Uterus (tissue), 4 donors: Measurements from ENCODE around the gene MTCL1. TPM values are rescaled to one million over a fixed set of nuclear protein-coding genes. Genes with fewer than 3 reads are reported as not detected.

ENCODE experiments used
- DNase-seq, 2 donors: peaks; one replicate each; pipeline ENCODE4 v3.0.0-alpha.2; 2019 to 2020
- H3K27ac ChIP-seq, 2 donors: fragments of 200-600 bp; sonication (generic); 1 replicate in 1 of 2; 2 replicates in 1 of 2; pipeline ENCODE4 v1.5.1; 2016 to 2018
- H3K27me3 ChIP-seq, 2 donors: fragments of 200-600 bp; sonication (generic); one replicate each; pipeline ENCODE4 v1.5.1; 2018 to 2019; ENCODE audit warnings: control low read depth in 1 of 2
- H3K36me3 ChIP-seq, 2 donors: fragments of 200-600 bp; sonication (generic); one replicate each; pipeline ENCODE4 v1.5.1; 2019; ENCODE audit warnings: control low read depth in 1 of 2
- H3K4me1 ChIP-seq, 2 donors: fragments of 200-600 bp; sonication (generic); one replicate each; pipeline ENCODE4 v1.5.1; 2018 to 2019; ENCODE audit warnings: control low read depth in 1 of 2
- H3K4me3 ChIP-seq, 2 donors: fragments of 200-600 bp; sonication (generic); 1 replicate in 1 of 2; 2 replicates in 1 of 2; pipeline ENCODE4 v1.5.1; 2018 to 2019; ENCODE audit warnings: mild to moderate bottlenecking in 1 of 2
- H3K9me3 ChIP-seq, 2 donors: fragments of 200-600 bp; sonication (generic); one replicate each; pipeline ENCODE4 v1.5.1; 2019; ENCODE audit warnings: control low read depth in 1 of 2
- POLR2A ChIP-seq, 2 donors: fragments of 450-650 bp; IDR thresholded peaks; one replicate each; pipeline ENCODE4 v1.6.1; 2016; ENCODE audit warnings: antibody characterized with exemption in 2 of 2, mild to moderate bottlenecking in 1 of 2, moderate library complexity in 1 of 2
- intact Hi-C: fragments of 100-400 bp; cut with DNase I; formaldehyde crosslinking; loops from one replicate; pipeline ENCODE4 v1.15.1; 2023; ENCODE audit warnings: low total_unique reads
- total RNA-seq, 4 donors: library from RNA; depleted of rRNA in 3 of 4; stranded (reverse); fragments of >200 nt in 3 of 4; gene quantifications; one replicate each; pipeline versions ENCODE4 v1.1.0 to v1.2.4, GENCODE V29; 2014 to 2023
- TF ChIP-seq, protein P1 (sequence below), 4 experiments: fragments of 200-600 bp in 2 of 4; fragments of 450-650 bp in 2 of 4; sonication (generic) in 2 of 4; IDR thresholded peaks; one replicate each; pipeline ENCODE4 v1.5.1; 2016 to 2019; ENCODE audit warnings: antibody characterized with exemption in 4 of 4, mild to moderate bottlenecking in 2 of 4, moderate library complexity in 1 of 4
- donor health status: DM: yes; HTN: yes; CAD: no.

MTCL1 gene
- total RNA-seq, 4 donors from 2014 or later = 8.8 to 25.9 (median 11.0) TPM; not detected in 1

DNA sequence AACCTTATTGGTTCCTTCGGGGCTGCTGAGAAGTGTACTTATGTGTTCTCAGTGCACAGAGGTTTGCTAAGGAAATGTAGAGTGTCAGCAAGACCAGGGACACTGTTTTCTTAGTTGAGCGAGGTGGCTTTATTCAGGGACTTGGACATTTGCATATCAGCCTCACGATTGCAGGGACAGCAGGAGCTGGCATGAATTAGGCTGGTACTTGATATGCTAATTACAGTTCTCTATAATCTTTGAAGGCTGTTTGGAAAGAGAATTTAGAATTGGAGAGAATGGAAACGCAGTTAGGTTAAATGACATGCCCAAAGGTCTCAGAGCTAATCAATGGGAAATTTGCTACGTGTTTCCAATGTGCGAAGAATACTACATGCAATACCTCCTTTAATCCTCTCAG is 18.7 kb upstream of the MTCL1 start:
- H3K27me3 ChIP-seq = no peaks in the 10 kb centered on the region
- intact Hi-C loops = no loop called here
- DNase-seq = no peak
- H3K27ac ChIP-seq = no peak overlapping the region
- no peaks in the 10 kb centered on the region for H3K4me1 ChIP-seq
- no peak overlapping the region for H3K4me3 ChIP-seq
- TF ChIP-seq, protein P1, sequence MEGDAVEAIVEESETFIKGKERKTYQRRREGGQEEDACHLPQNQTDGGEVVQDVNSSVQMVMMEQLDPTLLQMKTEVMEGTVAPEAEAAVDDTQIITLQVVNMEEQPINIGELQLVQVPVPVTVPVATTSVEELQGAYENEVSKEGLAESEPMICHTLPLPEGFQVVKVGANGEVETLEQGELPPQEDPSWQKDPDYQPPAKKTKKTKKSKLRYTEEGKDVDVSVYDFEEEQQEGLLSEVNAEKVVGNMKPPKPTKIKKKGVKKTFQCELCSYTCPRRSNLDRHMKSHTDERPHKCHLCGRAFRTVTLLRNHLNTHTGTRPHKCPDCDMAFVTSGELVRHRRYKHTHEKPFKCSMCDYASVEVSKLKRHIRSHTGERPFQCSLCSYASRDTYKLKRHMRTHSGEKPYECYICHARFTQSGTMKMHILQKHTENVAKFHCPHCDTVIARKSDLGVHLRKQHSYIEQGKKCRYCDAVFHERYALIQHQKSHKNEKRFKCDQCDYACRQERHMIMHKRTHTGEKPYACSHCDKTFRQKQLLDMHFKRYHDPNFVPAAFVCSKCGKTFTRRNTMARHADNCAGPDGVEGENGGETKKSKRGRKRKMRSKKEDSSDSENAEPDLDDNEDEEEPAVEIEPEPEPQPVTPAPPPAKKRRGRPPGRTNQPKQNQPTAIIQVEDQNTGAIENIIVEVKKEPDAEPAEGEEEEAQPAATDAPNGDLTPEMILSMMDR (IDR thresholded peaks at IDR 0.05) = no peak
- TF ChIP-seq POLR2A (IDR thresholded peaks at IDR 0.05) = no peak
- no peaks in the 10 kb centered on the region for H3K36me3 ChIP-seq
- H3K9me3 ChIP-seq = no peaks in the 10 kb centered on the region

DNA sequence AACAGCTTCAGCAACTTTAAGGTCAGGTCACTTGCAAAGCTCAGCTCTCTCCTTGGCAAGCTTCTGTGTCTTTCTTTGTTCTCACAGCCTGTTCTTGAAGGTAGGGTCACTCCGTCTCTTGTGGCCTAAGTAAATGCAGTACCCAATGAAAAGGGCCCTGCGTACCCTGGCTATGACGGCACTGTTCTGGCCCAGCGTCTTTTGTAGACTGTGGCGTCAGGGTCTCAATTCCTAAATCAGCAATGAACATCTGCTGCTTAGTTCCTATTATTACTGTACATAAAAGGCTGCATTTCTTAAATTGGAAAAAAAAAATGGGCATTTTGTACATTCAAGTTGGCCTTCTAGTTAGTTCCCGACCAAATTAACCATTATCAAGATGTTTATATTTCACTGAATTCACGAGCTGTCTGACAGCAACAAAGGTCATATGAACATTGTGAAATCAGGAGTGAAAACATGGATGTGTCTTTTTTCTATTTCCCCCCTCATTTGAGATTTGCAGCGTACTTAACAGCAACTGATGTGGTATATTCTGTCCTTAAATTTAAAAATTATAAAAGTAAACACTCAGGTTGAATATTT is 17.0 kb upstream of the MTCL1 start:
- no peak overlapping the region for H3K4me3 ChIP-seq
- no peak for TF ChIP-seq POLR2A (IDR thresholded peaks at IDR 0.05)
- TF ChIP-seq, protein P1 (IDR thresholded peaks at IDR 0.05) = no peak
- no peak for DNase-seq
- intact Hi-C loops = no loop called here
- H3K36me3 ChIP-seq = no peaks in the 10 kb centered on the region
- H3K27me3 ChIP-seq = no peaks in the 10 kb centered on the region
- no peaks in the 10 kb centered on the region for H3K4me1 ChIP-seq
- no peaks in the 10 kb centered on the region for H3K9me3 ChIP-seq
- H3K27ac ChIP-seq = no peak overlapping the region

DNA sequence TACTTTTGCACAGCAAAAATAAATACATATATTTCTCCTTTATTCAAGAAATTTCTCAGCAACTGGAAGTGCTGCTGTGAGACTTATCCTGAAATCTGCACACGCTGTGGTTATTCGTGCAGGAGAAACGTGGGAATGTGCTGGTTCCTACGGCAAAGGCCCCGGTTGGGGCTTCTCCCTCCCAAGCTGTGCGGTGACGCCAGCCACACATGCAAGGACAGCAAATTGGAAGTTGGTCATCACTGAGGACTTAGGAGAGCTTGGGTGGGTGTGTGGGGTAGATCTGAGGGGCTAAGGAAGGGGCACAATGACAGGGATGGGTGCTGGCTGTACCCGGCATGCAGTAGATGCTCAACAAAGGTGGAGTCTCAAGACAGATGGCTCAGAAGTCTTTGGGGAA is 16.5 kb upstream of the MTCL1 start:
- Histone ChIP-seq H3K4me1 (no peaks in the 10 kb centered on the region), H3K4me3 (no peak overlapping the region), H3K27ac (no peak overlapping the region), H3K9me3 (no peaks in the 10 kb centered on the region), H3K27me3 (no peaks in the 10 kb centered on the region), H3K36me3 (no peaks in the 10 kb centered on the region)
- TF ChIP-seq POLR2A (IDR thresholded peaks at IDR 0.05) = no peak
- TF ChIP-seq, protein P1 (IDR thresholded peaks at IDR 0.05) = no peak
- intact Hi-C loops = no loop called here
- no peak for DNase-seq

DNA sequence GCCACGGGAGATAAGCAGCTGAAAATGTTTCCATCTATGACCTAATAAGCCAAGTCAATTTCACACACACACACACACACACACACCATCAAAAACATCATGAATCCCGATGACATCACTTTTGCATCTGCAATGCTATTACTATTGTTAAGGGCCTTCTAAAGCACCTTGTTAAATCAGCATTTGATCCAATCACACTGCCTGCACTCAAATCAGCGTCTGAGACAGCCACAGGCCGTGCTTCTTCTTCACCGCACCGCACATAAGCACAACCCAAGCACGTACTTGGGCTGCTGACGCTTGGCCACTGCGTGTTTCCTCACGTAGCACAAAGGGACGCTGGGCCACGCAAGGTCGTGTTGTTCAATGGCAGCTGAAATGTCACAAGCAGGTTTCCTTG is 15.8 kb upstream of the MTCL1 start:
- intact Hi-C loops = no loop called here
- no peaks in the 10 kb centered on the region for H3K36me3 ChIP-seq
- H3K27me3 ChIP-seq = no peaks in the 10 kb centered on the region
- H3K4me3 ChIP-seq = no peak overlapping the region
- no peak overlapping the region for H3K27ac ChIP-seq
- no peak for DNase-seq
- H3K9me3 ChIP-seq = no peaks in the 10 kb centered on the region
- no peak for TF ChIP-seq POLR2A (IDR thresholded peaks at IDR 0.05)
- TF ChIP-seq, protein P1 (IDR thresholded peaks at IDR 0.05) = no peak
- no peaks in the 10 kb centered on the region for H3K4me1 ChIP-seq

DNA sequence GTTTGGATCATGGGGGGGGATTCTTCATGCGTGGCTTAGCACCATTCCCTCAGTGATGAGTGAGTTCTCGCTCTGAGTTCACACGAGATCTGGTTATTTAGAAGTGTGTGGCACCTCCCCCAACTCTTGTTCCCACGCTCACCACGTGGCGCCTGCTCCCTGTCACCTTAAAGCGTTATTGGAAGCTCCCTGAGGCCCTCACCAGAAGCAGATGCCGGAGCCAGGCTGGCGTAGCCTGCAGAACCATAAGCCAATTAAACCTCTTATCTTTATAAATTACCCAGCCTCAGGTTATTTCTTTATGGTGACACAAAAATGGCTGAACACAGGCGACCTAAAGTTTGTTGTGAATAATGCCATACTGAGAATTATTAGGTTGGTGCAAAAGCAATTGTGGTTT is 10.5 kb upstream of the MTCL1 start:
- Histone ChIP-seq H3K27ac (no peak overlapping the region), H3K4me1 (no peaks in the 10 kb centered on the region)

More for the DNA sequence above, 10.5 kb upstream of the MTCL1 start:
- no peaks in the 10 kb centered on the region for H3K27me3 ChIP-seq
- DNase-seq = no peak
- H3K9me3 ChIP-seq = no peaks in the 10 kb centered on the region
- intact Hi-C loops = no loop called here
- TF ChIP-seq POLR2A (IDR thresholded peaks at IDR 0.05) = no peak
- TF ChIP-seq, protein P1 (IDR thresholded peaks at IDR 0.05) = no peak
- no peaks in the 10 kb centered on the region for H3K36me3 ChIP-seq
- H3K4me3 ChIP-seq = no peak overlapping the region
